ENCODE measurements around the gene SLC16A12.
"Not testable (repeated sequence)": the region's sequence is repeated elsewhere in the genome, so short reads cannot be mapped to it uniquely, and the experiment has no call there.

SLC16A12 gene

DNA sequence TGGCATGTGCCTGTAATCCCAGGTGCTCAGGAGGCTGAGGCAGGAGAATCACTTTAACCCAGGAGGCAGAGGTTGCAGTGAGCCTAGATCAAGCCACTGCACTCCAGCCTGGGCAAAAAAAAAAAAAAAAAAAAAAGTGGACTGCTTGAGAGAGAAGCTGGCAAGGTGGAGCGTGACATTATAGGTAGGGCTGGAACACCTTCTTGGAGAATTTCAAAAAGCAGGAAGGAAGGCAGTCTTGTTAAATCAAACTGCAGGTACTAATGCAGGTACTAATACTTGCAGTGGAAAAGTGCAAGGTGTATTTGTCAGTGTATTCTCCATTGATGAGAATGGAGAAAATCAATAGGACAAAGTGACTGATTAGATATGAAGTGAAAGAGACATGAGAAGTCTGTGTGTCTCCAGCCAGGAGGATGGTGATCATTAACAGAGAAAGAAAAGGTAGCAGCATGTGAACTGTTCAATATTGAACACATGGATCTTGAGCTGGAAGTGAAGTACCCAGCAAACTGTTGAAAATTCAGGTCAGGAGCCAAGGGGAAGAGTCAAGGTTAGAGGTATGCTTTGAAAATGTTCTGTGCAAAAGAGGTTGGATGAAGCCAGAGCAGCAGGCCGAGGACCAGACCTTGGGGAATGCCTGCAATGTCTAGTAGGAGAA lies 12.6 kb upstream of the SLC16A12 start:
- no peak for DNase-seq (ENCODE audit: low read depth)

- DNase-seq (ENCODE audit: low read depth): not testable (repeated sequence)
These were observed 11.3 kb upstream of the SLC16A12 start for GRCh38 chr10:89546651-89547050.

GRCh38 chr10:89543841-89544240 lies 8.4 kb upstream of the SLC16A12 start:
- no peak for DNase-seq (ENCODE audit: low read depth)

DNA sequence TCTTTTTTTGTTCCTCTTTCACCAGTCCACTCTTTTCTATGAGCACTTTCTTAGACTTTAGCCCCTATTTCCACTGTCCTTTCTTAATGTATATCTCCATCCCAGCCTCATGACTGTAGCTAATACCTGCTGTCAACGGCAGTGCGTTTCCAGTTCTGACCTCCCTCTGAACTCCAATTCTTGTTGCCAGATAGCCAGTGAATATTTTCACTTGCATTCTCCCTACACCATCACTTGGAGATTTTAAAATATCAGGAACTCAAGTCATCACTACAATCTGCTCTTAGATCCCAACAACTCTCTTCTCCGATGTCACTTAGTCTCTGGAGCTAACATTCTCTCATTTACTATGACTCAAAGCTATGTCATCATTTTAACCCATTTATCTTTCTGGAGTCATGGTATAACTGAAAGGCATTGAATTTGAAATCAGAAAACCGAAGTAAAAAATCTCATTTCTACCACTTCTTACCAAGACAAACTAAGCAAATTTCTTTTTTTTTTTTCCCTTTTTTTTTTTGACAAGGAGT lies 5.1 kb upstream of the SLC16A12 start:
- DNase-seq (ENCODE audit: low read depth): no peak

DNA sequence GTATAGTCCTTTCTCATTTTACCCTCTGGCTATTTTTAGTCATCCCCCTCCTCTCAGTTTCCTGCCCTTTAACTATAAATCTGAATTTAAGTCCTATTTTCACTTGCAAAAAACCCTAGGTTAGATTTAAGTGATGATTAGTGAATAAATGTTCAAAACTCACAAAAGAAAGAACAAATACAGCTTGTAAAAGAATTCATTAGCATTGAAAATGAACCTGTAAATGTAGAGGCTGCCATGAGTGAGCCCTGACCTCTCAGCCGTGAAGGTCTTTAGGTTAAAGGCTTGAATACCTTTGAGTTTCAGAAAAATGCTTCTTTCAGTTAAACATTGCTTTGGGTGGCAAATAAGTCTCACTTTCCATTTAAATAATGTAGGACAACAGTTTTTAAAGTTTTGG lies 2.0 kb upstream of the SLC16A12 start:
- no peak for DNase-seq (ENCODE audit: low read depth)

DNA sequence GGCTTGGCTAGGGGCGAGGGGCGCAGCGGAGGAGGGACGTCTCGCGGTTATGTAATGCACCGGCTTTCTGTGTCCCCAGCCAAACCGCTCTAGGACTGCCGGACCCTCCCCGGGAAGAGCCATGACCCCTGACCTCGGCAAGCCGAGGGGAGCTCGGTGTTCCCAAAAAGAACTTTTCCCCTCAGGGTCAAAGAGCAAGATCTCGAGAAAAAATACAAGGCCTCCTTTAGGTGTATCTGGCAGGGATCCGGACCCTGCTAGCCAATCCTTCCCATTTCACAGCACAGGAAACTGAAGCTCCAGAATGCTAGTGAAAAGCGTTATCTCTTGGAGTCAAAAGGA lies 590 bp upstream of the SLC16A12 start:
- DNase-seq (ENCODE audit: low read depth): no peak

DNA sequence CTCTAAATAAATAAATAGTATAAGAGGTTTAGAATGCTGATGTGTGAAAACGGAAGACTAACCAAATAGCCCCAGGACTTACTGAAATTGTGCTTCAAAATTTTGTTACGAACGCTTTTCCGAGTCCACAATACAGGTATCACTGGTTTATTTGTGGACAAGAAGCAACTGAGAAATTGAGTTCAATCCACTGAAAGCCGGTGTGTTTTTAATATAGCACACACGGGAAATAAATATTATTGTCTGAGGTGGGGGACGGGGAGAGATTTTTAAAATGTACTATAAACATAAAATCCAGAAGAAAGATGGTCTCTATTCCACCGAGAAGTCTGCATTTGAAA lies 598 bp downstream of the SLC16A12 start:
- DNase-seq (ENCODE audit: low read depth): no peak

GRCh38 chr10:89532476-89532875 lies 2.9 kb downstream of the SLC16A12 start:
- DNase-seq (ENCODE audit: low read depth): no peak

DNA sequence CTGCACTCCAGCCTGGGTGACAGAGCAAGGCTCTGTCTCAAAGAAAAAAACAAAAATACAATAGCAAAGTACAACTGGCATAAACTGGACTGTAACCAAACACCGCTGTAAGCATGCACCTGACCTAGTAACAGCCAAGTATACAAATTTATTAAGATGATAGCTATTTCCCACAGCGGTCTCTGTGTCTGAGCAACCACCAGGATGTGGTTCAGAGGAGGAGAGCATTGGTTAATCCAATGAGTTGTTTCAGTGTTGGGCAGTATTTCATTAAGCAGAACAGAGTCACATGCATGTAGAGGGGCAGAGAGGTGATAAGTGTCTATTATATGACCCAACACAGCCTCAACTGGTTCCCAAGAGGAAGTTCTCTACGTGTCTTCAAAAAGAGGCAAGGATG lies 4.0 kb downstream of the SLC16A12 start:
- no peak for DNase-seq (ENCODE audit: low read depth)

GRCh38 chr10:89529711-89530110 lies 5.7 kb downstream of the SLC16A12 start:
- not testable (repeated sequence) for DNase-seq (ENCODE audit: low read depth)

DNA sequence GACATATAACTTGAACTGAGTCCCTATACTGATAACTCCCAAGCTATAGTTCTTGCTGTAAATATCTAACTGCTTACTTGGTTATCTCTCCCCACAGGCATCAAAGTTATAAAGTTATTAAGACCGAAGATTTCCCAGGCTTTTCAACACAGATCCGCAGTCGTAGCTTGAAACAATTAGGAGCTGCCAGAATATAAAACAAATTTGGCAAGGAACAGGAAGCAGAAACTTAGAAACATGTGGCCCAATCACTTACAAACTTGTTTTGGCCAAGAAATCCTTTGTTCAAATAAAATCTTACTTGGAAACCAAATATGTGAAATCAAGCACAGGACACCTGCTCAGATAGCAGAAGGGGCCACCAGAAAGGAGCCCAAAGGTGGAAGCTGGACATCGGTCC lies 9.0 kb downstream of the SLC16A12 start:
- no peak for DNase-seq (ENCODE audit: low read depth)

GRCh38 chr10:89525556-89525955 lies 9.8 kb downstream of the SLC16A12 start:
- no peak for DNase-seq (ENCODE audit: low read depth)

DNA sequence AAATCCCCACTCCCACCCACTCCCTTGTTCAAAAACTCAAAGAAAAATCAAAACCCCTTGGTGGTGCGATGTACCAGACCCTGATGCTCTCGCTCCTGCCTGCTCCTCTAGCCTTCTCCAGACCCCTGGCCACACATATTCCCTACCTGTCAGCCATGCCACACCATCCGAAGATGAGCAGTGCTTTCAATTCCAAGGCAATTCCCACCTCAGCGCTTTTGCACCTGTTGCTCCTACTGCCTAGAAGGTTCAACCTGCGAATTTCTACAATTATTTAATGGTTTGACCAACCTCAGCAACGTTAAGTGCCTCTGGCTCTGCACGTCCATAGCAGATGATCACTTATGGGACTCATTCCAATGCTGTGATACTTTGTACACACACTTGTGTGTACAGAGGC lies 11.1 kb downstream of the SLC16A12 start:
- no peak for DNase-seq (ENCODE audit: low read depth)

GRCh38 chr10:89523274-89523673 lies 12.1 kb downstream of the SLC16A12 start:
- no peak for DNase-seq (ENCODE audit: low read depth)

DNA sequence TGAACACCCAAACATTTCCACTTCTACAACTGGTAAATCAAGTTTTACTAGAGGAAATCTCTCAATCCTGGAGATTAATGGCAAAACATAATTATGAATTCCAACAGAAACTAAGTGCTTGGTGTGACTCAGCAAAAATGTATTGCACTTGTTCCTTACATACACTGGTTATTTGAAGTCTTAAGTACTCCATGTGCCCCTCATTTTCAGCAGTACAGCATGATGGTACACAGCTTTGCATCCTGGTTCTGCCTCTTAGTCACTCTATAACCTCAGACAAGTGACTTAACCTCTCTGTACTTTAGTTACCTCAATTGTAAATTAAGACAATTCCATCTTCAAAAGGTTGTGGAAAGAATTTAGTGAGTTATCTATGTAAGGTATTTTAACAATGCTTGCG lies 12.9 kb downstream of the SLC16A12 start:
- DNase-seq (ENCODE audit: low read depth): no peak

DNA sequence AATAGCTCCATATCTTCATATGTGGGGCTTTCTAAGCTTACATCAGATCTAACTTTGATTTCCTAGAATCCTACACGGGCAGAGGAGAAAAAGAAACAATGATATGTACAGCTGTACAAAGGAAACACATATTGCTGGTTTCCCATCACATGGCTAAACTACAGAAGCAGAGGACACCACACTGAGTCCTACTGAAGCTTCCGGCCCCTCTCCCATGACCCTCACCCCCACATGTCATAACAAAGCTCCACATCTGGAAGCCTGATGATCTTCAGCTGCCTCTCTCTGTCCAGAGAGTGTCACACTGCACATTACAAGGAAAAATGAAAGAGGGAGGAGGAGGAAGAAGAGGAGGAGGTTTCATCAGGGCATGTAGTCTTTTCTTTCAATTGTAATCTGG lies 14.0 kb downstream of the SLC16A12 start:
- DNase-seq (ENCODE audit: low read depth): no peak

DNA sequence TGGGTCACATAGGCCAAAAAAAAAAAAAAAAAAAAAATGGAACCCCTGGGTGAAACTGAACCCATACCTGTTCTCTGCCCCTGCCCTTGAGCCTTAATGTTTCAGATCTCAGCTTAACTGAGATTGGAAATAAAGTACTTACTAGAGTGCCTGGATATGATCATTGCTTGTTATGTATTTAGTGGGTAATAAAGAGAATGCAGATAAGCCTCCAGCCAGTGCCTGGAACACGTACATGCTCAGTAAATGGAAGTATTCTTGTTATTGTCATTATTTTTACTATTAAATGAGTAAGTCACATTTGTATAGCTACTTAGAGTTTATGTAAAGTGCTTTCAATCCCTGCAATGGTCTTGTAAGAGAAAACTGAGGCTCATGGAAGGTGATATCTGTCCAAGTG lies 14.7 kb downstream of the SLC16A12 start:
- no peak for DNase-seq (ENCODE audit: low read depth)

GRCh38 chr10:89518876-89519842 lies 16.2 kb downstream of the SLC16A12 start:
- no peak for DNase-seq (ENCODE audit: low read depth)

DNA sequence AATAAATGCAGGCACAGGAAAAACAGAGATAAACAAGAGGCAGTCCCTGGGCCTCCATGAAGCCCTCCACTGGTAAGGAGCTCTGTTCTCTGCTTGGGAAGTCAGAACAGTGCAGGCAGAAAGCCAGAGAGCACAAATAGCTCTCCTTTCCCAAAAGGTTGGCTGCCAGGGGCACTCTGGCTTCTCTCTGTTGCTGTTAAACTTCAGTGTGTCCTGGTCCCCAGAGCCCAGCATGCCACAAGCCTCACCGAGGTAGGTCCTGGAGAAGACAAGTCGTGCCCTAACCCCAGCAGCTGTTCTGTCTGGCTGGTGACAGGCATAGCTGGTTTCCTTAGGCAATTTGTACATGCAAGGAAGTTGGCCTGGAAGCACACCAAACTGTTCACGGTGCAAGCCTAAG lies 17.3 kb downstream of the SLC16A12 start:
- DNase-seq (ENCODE audit: low read depth): no peak

DNA sequence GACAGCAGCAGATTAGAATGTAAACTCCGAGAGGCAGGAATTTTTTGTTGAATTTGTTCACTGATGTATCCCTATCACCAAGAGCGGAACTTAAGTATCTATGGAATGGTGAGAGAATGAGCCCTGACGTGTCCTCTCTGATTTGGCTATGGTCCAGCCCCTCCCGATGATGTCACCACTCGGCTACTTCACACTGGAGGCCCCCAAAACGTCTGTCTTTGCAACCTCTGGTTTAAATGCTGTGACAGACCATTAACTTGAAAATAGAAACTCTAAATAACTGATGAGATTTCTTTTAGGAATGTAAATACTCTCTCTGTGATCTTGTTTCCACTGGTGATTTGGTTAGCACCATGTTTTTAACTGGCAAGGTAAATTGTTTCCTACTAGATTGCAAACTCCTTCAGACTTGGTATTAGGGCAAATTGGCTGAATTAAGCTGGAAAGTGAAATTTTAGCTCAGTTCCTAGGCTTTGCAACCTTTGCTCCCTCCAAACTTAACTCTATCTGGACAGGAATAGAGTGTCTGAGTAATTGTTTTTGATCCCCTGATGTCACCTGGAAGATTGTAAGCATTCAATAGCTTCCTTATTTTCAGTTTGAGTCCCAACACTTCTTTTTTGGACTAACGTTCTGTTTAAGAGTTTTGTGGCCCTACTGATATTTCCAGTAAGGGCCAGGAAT lies 19.1 kb downstream of the SLC16A12 start:
- DNase-seq (ENCODE audit: low read depth): no peak

DNA sequence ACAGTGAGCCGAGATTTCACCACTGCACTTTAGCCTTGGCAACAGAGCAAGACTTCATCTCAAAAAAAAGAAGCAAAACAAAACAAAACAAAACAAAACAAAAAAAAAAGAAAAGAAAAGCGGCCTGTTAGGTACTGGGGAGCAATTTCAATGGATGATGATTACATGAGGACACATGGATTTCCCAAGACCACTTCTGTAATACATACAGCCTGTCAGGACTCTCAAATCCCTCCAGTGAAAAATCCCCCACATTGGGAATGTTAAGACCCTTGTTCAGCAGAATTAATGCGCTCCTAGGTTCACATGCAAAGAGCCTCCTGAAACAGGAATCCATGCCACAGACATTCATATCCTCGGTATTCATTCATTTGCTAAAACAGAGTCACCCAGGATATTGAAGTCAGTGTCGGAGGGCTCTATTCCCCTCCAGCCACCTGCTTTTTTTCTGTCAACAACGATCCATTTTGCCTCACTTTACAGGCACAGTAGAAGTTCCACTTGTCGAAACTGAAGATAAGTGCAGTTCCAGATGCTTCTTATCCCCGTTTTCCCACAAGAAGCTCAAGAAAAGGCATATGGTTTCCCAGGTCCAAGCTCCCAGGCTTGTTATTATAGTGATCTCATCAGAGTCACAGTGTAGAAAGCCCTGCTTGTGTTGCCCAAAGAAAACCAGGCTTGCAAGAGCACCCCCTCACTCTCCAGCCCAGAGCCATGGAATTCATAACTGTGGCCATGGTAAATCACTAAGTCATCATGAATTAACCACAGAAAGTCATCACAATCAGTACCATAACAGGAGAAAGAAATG lies 20.2 kb downstream of the SLC16A12 start:
- no peak for DNase-seq (ENCODE audit: low read depth)

GRCh38 chr10:89513206-89513605 lies 22.2 kb downstream of the SLC16A12 start:
- no peak for DNase-seq (ENCODE audit: low read depth)

Data from activated gamma-delta T cell treated with anti-CD3 and anti-CD28 coated beads, Interleukin-2, amount 50 U/mL, for 16 hours (primary cell).